MM.1S (cell line): ENCODE results near the gene ANXA4.

Experiments
- DNase-seq: peaks from one replicate; pipeline ENCODE4 v3.0.0-alpha.2; 2015
- H2AFZ ChIP-seq: fragments of 300-600 bp; sonication (generic); 2 replicates; pipeline ENCODE4 v1.6.0; 2016; ENCODE audit warnings: antibody characterized with exemption, low read length
- H3F3A ChIP-seq: fragments of 300-600 bp; sonication (generic); 2 replicates; pipeline ENCODE4 v1.6.1; 2016; ENCODE audit warnings: mild to moderate bottlenecking, antibody characterized with exemption, low read length, moderate library complexity, mixed read lengths; ENCODE audit not compliant: insufficient read depth
- H3K27ac ChIP-seq: fragments of 300-600 bp; sonication (generic); 2 replicates; pipeline ENCODE4 v1.5.1; 2016; ENCODE audit warnings: mild to moderate bottlenecking, low read length
- H3K27me3 ChIP-seq: fragments of 300-600 bp; sonication (generic); replicated peaks from 2 replicates; pipeline ENCODE4 v1.6.0; 2016; ENCODE audit warnings: low read length; ENCODE audit not compliant: insufficient read depth
- H3K36me3 ChIP-seq: fragments of 300-600 bp; sonication (generic); replicated peaks from 2 replicates; pipeline ENCODE4 v1.6.1; 2016; ENCODE audit warnings: mild to moderate bottlenecking, low read length, mixed read lengths; ENCODE audit not compliant: insufficient read depth
- H3K4me1 ChIP-seq: fragments of 300-600 bp; sonication (generic); 2 replicates; pipeline ENCODE4 v1.6.1; 2016; ENCODE audit warnings: low read length, mixed read lengths
- H3K4me2 ChIP-seq: fragments of 300-600 bp; sonication (generic); 2 replicates; pipeline ENCODE4 v1.6.0; 2016; ENCODE audit warnings: low read depth, low read length
- H3K4me3 ChIP-seq: fragments of 300-600 bp; sonication (generic); 2 replicates; pipeline ENCODE4 v1.5.1; 2016; ENCODE audit warnings: low read length, mixed read lengths
- H3K79me2 ChIP-seq: fragments of 300-600 bp; sonication (generic); 2 replicates; pipeline ENCODE4 v1.6.1; 2016; ENCODE audit warnings: mixed run types, low read length, mixed read lengths
- H3K9ac ChIP-seq: fragments of 300-600 bp; sonication (generic); 2 replicates; pipeline ENCODE4 v1.6.1; 2016; ENCODE audit warnings: low read length, mixed read lengths
- H3K9me2 ChIP-seq: fragments of 300-600 bp; sonication (generic); replicated peaks from 2 replicates; pipeline ENCODE4 v1.6.1; 2016; ENCODE audit warnings: mild to moderate bottlenecking, low read length, mixed read lengths; ENCODE audit not compliant: insufficient read depth
- H3K9me3 ChIP-seq: fragments of 300-600 bp; sonication (generic); replicated peaks from 2 replicates; pipeline ENCODE4 v1.6.1; 2016; ENCODE audit warnings: mild to moderate bottlenecking, low read length, mixed read lengths; ENCODE audit not compliant: insufficient read depth
- H4K20me1 ChIP-seq: fragments of 300-600 bp; sonication (generic); 2 replicates; pipeline ENCODE4 v1.6.1; 2016; ENCODE audit warnings: mild to moderate bottlenecking, low read length, moderate library complexity, mixed read lengths; ENCODE audit not compliant: insufficient read depth
- CTCF ChIP-seq: fragments of 300-600 bp; sonication (generic); IDR thresholded peaks from 2 replicates; pipeline ENCODE4 v1.5.1; 2016; ENCODE audit warnings: antibody characterized with exemption, low read length, mixed read lengths
- EZH2 ChIP-seq: fragments of 300-600 bp; sonication (generic); optimal IDR thresholded peaks from 2 replicates; pipeline ENCODE3; 2017; ENCODE audit warnings: low read depth, mild to moderate bottlenecking, antibody characterized with exemption, low read length, mixed read lengths
- EZH2phosphoT487 ChIP-seq: fragments of 300-600 bp; sonication (generic); IDR thresholded peaks from 2 replicates; pipeline ENCODE4 v1.6.1; 2018; ENCODE audit warnings: antibody characterized with exemption, low read length

The ANXA4 gene

GRCh38 chr2:69776886-69777785 lies 35.2 kb downstream of the ANXA4 start:
- H3K9me2 ChIP-seq, result no peaks in the 10 kb centered on the region
- H3F3A ChIP-seq, result no peaks in the 10 kb centered on the region
- no peaks in the 10 kb centered on the region for H3K27me3 ChIP-seq
- no peaks in the 10 kb centered on the region for H3K9me3 ChIP-seq
- H2AFZ ChIP-seq, result no peak overlapping the region
- H3K27ac ChIP-seq, result no peak overlapping the region
- DNase-seq, result no peak
- no peak overlapping the region for H3K9ac ChIP-seq
- H3K36me3 ChIP-seq, result no peaks in the 10 kb centered on the region
- no peak overlapping the region for H3K4me2 ChIP-seq
- no peaks in the 10 kb centered on the region for H3K4me1 ChIP-seq
- H3K79me2 ChIP-seq, result no peaks in the 10 kb centered on the region
- H4K20me1 ChIP-seq, result no peaks in the 10 kb centered on the region
- TF ChIP-seq EZH2phosphoT487 (no peak), EZH2 (no peak), CTCF (no peak)
- H3K4me3 ChIP-seq, result no peak overlapping the region

DNA sequence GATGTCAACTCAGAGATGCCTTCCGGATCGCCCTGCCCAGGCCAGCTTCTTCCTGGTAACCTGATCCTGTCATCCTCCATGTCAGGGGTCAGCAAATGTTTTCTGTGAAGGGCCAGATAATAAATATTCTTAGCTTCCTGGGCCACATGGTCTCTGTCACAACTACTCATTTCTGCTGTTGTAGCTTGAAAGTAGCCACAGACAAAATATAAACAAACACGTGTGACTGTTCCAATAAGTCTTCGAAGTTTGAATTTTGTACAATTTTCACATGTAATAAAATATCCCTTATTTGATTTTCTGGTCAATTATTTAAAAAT lies 35.8 kb downstream of the ANXA4 start:
- no peaks in the 10 kb centered on the region for H3K4me1 ChIP-seq
- no peaks in the 10 kb centered on the region for H3K36me3 ChIP-seq
- H4K20me1 ChIP-seq, result no peaks in the 10 kb centered on the region
- H3K27me3 ChIP-seq, result no peaks in the 10 kb centered on the region
- H3K9me2 ChIP-seq, result no peaks in the 10 kb centered on the region
- H3F3A ChIP-seq, result no peaks in the 10 kb centered on the region
- no peak overlapping the region for H3K4me3 ChIP-seq
- TF ChIP-seq EZH2phosphoT487 (no peak), CTCF (no peak), EZH2 (no peak)
- no peak for DNase-seq
- H3K79me2 ChIP-seq, result no peaks in the 10 kb centered on the region
- H3K9ac ChIP-seq, result no peak overlapping the region
- no peak overlapping the region for H3K27ac ChIP-seq
- no peaks in the 10 kb centered on the region for H3K9me3 ChIP-seq
- no peak overlapping the region for H2AFZ ChIP-seq
- H3K4me2 ChIP-seq, result no peak overlapping the region

DNA sequence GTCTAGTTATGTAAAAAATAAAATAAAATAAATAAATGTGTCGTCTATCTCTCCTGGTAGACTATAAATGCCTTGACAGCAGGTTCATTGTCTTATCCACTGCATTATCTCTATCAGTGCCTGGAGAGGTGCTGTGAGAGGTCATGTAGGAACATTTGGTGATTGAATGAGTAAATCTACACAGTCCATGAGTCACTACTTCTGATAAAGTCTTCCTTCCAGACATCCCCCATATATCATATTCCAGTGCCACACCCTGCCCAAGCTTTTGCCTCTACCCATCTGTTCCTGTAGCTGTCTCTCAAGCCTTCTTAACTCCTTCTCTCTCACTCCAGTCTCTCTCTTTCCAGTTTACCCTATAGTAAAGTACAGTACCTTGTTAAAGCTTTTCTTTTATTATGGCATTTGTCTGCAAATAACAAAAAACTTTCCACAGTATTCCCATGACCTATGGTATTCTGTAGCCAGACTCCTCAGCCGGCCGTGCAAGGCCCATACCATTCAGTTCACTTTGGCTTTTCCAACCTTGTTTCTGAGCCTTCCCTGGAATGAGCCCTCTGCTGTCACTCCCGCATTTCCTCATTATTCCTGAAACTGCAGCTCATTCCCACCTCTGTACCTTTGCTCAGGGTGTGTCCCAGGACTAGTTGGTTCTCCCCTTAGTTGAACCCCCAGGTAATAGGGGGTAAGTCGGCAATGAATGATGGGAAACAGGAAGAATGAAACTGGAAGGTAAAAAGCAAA lies 37.5 kb downstream of the ANXA4 start:
- Histone ChIP-seq H3K9me2 (no peaks in the 10 kb centered on the region), H3K9ac (no peak overlapping the region), H3K36me3 (no peaks in the 10 kb centered on the region), H3K4me2 (no peak overlapping the region), H3K27ac (no peak overlapping the region), H3K9me3 (no peaks in the 10 kb centered on the region), H3K27me3 (no peaks in the 10 kb centered on the region), H3K4me1 (no peaks in the 10 kb centered on the region), H3K4me3 (no peak overlapping the region), H4K20me1 (no peaks in the 10 kb centered on the region), H2AFZ (no peak overlapping the region), H3F3A (no peaks in the 10 kb centered on the region), H3K79me2 (no peaks in the 10 kb centered on the region)
- DNase-seq, result no peak
- no peak for TF ChIP-seq EZH2phosphoT487
- TF ChIP-seq CTCF, result no peak
- TF ChIP-seq EZH2, result no peak
